ENCODE results near the gene TPM2.

GRCh38 chr9:35653611-35654010 lies 36.1 kb downstream of the TPM2 start:
- no peak for TF ChIP-seq CTCF (IDR thresholded peaks at IDR 0.05)
- no peak for TF ChIP-seq POLR2A (IDR thresholded peaks at IDR 0.05)
- TF ChIP-seq POLR2AphosphoS5 (IDR thresholded peaks at IDR 0.05) = no peak
- no peak for TF ChIP-seq EP300 (IDR thresholded peaks at IDR 0.05)

Measured in sigmoid colon (tissue), 4 donors.